GM19025 (cell line): ENCODE data around the gene OR14A2.
A peak's percentile ranks its signal among the peaks of the same experiment; 100 is the strongest.
"Not testable (repeated sequence)": the region's sequence is repeated elsewhere in the genome, so short reads cannot be mapped to it uniquely, and the experiment has no call there.

ENCODE experiments used
- ATAC-seq: cut with Tn5 transposase; IDR thresholded peaks from one replicate; pipeline ENCODE4 v1.9.1; 2021; ENCODE audit warnings: mild to moderate bottlenecking, low read depth, moderate library complexity; ENCODE audit not compliant: unreplicated experiment

The OR14A2 gene

DNA sequence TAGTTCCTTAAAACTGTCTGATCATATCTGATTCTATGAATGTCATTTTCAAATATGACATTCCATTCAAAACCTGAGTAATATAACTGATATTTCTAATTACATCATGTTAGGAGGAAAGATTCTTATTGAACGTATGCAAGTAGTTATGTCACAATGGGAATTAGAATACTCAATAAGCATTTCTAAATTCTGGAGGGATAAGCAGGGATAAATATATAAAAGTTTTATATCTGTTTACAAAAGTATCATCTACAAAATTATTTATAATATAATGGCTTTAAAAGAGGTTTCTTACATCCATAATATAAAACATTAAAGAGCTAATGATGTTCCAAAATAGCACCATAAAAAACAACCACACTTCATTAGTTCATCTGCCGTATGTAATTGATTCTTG lies at the start of gene OR14A2:
OR14A2 (minus strand) TSS at position 101 of the 400 bp plus-strand sequence.
- ATAC-seq, result no peak

DNA sequence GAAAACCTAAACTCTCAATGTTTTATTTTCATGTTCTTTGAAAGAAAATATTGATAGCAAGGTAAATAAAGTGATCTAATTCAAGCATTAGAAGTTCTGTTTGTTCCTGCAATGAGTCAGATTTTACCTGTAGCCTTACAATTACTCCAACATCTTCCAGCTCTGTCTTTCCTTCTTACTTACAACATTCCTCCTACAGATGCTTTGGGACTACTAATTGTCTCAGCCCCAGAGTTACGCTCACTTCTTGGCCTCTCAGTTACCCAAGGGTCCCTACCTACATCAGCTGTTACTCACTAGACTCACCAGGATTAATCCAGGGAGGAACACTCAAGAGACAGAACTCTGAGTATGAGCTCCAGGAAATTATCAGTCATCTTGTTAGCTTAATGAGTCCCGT lies 49.6 kb upstream of the OR14A2 start:
- no peak for ATAC-seq

DNA sequence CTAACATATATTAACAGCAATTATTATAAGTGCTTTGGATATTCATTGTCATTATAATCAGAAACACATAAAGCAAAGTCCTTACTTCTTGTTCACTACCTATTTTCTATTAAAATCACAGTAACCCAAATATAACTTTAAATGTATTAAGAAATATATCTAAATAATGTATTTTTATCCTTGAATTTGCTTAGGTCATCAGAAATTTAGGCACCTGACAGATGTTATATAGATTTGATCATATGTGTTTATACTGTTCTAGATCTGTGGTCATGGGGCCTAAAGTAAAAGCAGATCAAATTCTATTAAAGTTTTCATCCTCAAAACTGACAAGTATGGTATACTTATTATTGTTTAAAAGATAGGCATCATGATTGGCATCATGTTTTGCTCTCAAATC lies 21.7 kb upstream of the OR14A2 start:
- no peak for ATAC-seq

DNA sequence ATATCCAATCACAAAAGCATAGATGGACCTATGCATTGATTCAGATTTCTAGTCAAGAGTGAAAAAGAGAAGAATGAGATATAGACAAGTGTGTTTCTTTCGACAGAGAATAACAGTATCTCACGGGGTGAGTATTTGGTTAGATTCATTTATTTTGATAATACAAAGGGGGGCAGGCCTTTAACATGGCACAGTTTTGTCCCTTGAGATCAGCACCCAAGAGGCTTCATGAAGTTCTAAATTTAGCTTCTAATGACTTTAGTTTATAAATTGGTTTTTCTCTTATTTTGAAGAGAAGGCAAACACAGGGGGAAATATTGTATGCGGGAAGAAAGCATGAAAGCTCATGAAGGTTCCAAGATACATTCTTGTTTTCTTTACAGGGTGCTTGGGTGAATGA lies 12.5 kb upstream of the OR14A2 start, which contains the start of gene OR1C1:
OR1C1 (minus strand) TSS at position 101 of the 400 bp plus-strand sequence. CDS start 2,150 bp downstream, outside the sequence.
- ATAC-seq, result no peak

DNA sequence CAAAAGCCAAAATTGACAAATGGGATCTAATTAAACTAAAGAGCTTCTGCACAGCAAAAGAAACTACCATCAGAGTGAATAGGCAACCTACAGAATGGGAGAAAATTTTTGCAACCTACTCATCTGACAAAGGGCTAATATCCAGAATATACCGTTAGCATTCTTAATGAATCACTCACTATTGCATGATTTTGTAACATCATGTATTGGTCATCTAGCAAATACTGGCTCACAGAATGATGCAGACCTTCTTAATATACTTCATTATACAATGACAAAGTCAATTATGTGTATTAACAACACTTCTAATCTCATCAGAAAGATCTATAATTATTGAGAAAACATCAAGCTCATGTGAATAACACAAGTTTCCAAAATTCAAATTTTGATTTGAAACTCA lies 6.4 kb upstream of the OR14A2 start:
- not testable (repeated sequence) for ATAC-seq

DNA sequence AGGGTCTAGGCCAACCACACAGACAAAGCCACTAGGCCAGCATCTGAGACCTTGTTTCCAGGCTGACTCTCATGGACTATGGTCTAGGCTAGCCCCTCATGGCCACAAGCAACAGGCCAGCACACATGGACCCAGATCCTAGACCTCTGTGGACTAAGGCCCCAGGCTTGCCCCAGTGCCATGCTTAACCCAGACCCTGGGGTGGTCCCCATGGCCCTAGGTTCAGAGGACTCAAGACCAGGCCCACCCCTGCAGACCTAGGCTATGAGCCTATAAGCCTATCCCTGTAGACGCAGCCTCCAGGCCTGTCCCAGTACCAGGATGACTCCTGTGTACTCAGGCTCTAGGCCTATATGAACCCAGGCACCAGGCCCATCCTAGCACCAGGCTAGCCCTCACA lies 1.9 kb upstream of the OR14A2 start:
- ATAC-seq, result no peak

DNA sequence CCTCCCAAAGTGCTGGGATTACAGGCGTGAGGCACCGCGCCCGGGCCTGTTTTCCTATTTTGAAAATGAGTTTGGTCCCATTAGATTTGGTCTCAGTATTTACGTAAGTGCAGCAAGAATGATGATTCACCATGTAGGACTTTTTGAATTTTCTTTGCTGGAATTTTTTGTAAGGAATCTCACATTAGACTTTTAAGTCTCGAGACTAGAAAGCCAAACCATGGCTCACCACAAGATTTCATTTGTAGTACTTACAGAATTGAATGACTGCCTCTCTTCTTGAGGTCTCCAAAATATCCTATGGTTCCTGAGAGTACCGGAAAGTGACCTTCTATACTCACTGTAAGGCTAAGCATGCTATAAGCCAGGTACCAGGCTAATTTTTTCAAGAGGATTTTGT lies 325 bp downstream of the OR14A2 start:
- no peak for ATAC-seq

DNA sequence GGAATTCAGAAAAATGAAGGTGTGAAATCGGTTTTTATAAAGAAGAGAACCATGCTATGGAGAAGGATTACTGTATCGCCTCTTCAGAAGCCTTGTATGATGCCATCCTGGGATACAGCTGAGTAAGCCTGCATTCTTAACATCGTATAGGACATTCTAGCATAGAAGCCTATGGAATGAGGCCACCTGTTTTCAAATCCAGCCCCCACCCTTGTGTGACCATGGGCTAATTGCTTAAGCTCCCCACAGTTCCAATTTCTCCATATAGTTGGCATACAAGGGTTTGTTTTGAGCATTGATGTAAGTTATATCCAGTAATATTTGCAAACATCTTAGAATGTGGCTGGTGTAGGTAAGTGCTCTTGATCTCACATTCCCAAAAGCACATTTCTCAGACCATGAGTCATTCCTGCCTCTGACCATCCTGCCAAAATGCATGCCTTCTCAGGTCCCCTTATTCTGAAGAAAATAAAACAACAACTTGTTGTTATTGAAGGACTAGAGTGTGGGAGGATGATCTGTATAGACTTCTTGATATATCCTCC lies 1.5 kb downstream of the OR14A2 start:
- ATAC-seq, result no peak

DNA sequence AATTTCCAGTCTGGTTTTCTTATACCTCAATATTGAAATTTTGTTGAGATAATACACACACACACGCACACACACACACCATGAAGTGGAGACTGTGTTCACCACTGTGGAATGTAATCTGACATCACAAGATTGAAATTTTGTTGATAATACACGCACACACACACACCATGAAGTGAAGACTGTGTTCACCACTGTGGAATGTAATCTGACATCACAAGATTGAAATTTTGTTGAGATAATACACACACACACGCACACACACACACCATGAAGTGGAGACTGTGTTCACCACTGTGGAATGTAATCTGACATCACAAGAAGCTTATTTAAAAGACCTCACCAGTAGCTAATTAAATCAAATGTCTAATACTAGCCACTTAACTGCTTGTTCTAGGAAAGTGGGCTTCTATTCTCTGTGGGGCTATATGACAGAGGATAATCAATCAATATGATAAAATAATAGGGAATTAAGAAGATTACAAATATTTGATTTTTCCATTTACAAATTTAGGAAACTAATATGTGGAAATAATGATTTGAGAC lies 5.7 kb downstream of the OR14A2 start:
- ATAC-seq, result not testable (repeated sequence)

DNA sequence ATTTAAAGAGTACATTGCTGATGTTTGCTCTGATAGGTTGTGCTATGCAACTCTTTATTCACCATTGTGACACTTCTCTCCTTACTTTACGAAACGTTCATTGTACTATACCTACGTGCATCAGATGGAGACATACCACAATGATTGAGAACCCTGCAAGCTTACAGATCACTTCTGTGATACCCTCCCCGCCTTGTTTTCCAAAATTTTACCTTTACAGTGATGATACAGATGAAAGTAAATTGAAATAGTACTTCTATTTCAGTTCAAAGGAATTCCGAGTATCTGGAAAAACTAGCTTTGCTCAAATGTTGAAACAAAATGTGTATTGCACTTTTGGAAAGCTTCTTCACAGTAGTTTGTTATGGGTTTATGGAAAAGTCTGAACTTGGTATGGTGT lies 6.2 kb downstream of the OR14A2 start:
- ATAC-seq, result no peak

DNA sequence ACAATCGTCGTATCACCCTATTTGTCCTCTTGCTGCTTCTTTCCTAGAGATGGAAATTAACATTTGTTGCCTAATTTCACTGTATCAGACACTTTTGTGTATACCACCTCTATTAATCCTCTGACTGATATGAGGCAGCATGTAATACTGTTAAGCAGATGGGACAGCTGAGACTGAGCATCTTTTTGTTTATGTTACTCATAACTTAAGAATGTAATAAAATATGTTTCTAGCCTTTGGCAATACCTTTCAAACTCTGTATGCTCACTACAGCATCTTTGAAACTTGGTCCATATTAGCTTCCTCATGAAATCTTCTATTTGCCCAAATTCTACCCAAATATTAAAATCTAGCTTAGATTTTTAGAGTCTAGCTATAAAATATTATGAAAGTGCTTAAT lies 7.2 kb downstream of the OR14A2 start:
- no peak for ATAC-seq

DNA sequence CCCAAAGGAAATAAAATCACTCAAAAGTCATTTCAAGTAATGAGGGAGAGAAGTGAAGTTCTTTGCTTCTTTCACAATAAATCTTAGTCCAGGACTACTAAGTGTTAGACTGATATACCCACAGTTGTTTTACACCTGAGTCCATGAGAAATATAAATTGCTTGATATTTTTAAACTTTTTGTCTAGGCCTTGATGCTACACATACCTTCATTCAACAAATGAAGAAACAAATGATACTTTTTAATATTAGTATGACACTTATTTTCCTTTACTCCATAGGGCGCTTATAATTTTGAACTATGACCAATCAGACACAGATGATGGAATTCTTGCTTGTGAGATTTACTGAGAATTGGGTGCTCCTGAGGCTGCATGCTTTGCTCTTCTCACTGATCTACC lies 9.6 kb downstream of the OR14A2 start, which contains the start of gene OR14K1:
OR14K1 (plus strand) TSS at position 301 of the 400 bp plus-strand sequence; CDS start at position 301, 0 bp downstream.
- no peak for ATAC-seq

DNA sequence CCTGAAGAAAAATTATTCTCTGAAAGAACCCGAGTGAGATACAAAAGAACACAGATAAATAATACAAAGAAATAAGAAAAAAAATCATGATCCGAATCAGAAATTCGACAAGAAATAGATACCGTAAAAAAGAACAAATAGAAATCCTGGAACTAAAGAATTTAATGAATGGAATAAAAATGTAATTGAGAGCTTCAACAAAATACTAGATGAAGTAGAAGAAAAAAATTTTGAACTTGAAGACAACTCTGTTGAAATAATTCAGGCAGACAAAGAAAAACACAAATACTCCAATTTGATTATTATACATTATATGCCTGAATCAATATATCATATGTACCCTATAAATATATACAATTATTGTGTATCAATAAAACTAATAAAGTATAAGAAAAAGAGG lies 26.7 kb downstream of the OR14A2 start:
- no peak for ATAC-seq

DNA sequence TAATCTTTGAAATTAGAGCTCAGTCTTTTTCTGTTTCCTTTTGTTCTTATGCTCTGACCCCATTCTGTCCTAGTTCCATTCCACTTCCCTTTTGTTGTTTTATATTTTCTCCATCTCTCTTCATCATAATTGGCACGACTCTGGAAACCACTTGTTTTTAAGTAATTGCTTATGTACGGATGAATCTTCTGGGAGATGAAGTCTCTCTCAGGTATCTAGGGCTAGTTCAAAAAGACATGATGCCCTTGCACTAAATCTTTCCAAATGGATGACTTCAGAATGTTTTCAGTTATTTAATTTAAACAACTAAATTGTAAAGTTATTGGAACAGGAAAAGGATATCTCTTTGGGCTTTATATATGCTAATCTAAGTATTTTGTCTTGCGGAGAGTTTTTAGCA lies 31.4 kb downstream of the OR14A2 start, which contains the start of gene OR6F1:
OR6F1 (minus strand) TSS at position 101 of the 400 bp plus-strand sequence. CDS start 3,891 bp downstream, outside the sequence.
- ATAC-seq, result no peak

DNA sequence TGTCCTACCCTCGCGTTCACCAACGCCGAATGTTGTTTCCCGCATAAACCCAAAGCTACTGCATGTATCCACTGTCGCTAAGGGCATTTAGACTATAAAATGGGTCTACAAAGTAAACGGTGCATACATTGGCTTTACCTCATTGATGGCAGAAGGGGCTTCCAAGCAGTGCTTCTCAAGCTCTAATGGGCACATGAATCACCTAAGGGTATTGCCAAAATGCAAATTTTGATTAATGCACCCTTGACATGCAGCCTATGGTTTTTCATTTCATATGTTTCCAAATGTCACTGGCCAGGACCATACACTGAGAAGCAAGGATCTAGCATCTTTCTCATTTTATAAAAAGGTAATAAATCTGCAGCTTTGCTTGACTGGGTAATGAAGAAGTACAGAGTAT lies 34.2 kb downstream of the OR14A2 start:
- ATAC-seq, result no peak

DNA sequence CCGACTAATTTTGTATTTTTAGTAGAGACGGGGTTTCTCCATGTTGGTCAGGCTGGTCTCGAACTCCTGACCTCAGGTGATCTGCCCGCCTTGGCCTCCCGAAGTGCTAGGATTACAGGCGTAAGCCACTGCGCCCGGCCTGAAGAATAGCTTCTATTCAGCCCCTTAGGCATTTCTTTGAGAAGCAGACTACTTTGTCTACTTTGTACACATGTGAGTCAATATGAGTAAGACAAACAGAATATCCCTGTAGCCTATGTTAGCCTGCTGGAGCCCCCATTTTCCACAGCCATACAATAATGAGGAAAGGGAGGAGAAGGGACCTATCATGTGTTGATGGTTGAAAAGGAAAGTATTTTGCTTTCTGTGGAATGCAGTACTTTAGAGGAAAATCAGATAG lies 37.3 kb downstream of the OR14A2 start:
- not testable (repeated sequence) for ATAC-seq

DNA sequence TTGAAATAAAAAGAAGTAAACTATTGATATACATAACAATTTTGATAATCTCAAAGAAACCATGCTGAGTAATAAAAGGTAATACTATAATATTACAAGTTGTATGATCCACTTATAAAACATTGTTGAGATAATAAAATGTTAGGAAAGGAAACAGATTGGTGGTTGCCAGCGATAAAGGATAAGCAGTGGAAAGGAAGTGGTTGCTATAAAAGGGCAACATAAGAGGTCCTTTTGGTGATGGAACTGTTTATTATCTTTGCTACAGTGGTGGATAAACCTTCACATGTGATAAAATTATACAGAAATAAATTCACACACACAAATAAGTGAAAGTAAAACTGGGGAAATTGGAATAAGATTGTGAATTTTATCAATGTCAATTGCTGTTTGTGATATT lies 46.6 kb downstream of the OR14A2 start:
- no peak for ATAC-seq

DNA sequence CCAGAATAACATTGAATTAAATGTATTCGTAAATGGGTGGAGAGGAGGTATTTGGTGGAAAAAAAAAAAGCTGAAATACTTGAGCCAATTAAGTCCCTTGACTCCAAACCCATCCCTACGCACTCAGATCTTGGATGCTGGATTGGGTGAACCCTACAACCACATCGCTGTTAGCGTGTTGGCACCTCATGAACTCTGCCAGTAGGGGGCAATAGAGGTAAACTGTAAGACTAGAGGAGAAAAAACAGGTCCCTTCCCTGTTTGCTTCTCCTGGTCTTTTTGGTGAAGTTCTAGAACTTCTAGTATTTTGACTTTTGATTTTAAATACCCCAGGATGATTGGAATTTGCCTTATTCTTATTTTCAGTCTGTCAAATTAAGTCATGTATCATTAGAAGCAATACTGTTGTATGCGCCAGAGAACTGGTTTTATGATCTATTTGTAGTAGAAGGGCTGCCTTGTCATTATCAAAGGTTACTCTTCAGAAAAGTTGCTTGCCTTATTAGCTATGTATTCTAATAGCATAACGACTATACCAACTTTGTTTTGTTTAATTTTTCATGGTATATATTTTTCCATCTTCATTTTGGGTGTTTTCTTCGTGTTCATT lies 66.5 kb downstream of the OR14A2 start:
- peak; percentile 74 for ATAC-seq

DNA sequence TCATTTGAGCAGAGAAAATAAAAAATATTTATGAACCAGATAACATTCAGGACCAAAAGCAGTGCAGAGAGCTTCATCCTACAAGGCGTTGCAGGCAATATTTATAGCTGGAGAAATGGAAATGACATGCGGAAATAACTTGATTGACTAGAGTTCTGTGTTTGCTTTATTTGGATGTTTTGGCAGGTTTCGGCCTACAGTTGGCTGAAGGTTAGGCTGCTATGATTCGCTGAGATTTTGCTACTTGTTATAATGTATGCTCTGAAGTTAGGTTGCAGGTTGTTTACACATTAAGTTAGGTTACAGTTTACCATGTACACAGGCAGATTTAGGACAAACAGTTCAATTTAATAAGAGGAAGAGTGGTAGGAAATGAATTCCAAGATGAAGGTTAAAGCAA lies 67.8 kb downstream of the OR14A2 start:
- no peak for ATAC-seq

DNA sequence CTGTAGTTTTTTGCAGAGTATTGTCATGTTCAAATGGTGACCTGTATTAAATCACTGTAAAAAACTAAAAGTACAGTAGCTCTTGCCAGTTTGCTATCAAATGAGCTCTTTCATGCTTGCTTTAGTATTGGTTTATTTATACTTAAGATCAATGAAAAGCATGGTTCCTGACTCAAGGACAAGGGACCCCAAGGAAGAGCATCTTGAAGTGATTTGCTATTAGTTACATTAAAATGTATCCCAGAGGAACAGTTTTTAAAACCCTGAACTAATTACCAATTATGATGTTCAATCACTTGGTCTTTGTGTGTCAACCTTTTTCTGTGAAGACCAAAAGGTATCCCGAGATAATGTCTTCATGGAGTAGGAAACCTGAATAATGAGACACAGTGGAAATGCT lies 68.3 kb downstream of the OR14A2 start, which contains the start of gene OR13G1:
OR13G1 (minus strand) TSS at position 101 of the 400 bp plus-strand sequence. CDS start 6,698 bp downstream, outside the sequence.
- no peak for ATAC-seq
